ENCODE data around the gene GPR107. TPM values are rescaled to one million over a fixed set of nuclear protein-coding genes. Genes with fewer than 3 reads are reported as not detected.

GPR107 gene
- polyA plus RNA-seq, 2 of the 4 experiments (the other 2 are of a cell fraction) = 28.1 to 45.1 TPM

DNA sequence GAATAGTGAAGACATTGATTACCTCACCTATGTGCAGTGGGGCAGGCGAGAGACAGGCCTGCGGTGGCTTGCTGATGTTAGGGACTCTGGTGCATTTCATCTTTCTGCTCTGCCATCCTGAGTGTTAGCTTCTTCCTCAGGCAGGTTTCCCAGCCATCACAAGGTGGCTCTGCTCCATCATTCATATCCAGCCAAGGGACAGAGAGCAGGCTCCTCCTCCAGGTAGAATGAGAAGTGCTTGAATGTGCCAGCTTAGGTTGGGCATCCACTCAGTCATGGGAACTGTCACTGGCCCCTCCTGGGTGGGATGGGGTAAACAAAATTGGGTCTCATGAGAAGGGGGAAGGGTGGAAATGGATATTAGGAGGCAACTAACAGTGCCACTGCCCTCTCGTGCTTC is 24.8 kb downstream of the GPR107 start:
- WGBS (ENCODE audit: missing lambda C conversion rate) = 91% methylated on average over 3 of the region's 3 CpGs
- POLR2A ChIA-PET = no interaction called here
- H3K4me3 ChIP-seq = no peak overlapping the region
- TF ChIP-seq NR3C1 (IDR thresholded peaks at IDR 0.05) (no peak), MYC (IDR thresholded peaks at IDR 0.05; ENCODE audit: borderline replicate concordance, low read length) (no peak), JUN (IDR thresholded peaks at IDR 0.05) (no peak), HOXB5 (CRISPR knock-in tag; IDR thresholded peaks at IDR 0.05) (no peak), CHD2 (IDR thresholded peaks at IDR 0.05; ENCODE audit: low read length, partially characterized antibody) (no peak), JUNB (IDR thresholded peaks at IDR 0.05) (no peak), NPAS2 (CRISPR knock-in tag; IDR thresholded peaks at IDR 0.05; ENCODE audit: borderline replicate concordance) (no peak), REST (IDR thresholded peaks at IDR 0.05) (no peak), BHLHE40 (IDR thresholded peaks at IDR 0.05; ENCODE audit: low read depth, low read length) (no peak)
- TF ChIP-seq, protein P1, sequence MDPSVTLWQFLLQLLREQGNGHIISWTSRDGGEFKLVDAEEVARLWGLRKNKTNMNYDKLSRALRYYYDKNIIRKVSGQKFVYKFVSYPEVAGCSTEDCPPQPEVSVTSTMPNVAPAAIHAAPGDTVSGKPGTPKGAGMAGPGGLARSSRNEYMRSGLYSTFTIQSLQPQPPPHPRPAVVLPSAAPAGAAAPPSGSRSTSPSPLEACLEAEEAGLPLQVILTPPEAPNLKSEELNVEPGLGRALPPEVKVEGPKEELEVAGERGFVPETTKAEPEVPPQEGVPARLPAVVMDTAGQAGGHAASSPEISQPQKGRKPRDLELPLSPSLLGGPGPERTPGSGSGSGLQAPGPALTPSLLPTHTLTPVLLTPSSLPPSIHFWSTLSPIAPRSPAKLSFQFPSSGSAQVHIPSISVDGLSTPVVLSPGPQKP (IDR thresholded peaks at IDR 0.05; ENCODE audit: low read depth, low read length) = no peak
- TF ChIP-seq, protein P2, sequence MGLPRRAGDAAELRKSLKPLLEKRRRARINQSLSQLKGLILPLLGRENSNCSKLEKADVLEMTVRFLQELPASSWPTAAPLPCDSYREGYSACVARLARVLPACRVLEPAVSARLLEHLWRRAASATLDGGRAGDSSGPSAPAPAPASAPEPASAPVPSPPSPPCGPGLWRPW (IDR thresholded peaks at IDR 0.05) = no peak
- DNase-seq (ENCODE audit: low read depth in 1 of 2, low spot score in 1 of 2) = peak in 1 of 2 experiments; percentile 13
- no peaks in the 10 kb centered on the region for H3K9me3 ChIP-seq
- ATAC-seq = peak; percentile 26 to 47; a peak in 3 of 6 replicates
- no peaks in the 10 kb centered on the region for H3K4me1 ChIP-seq
- no peak for FAIRE-seq
- H3K4me2 ChIP-seq = no peak overlapping the region
- no peak overlapping the region for H3K27ac ChIP-seq
- CTCF ChIA-PET = interaction anchor here (0.6 to 1.5 kb wide), 7 partner anchors 10 to 566 kb away, joined by 3 to 5 read pairs (median 4); no protein-coding TSS in a partner anchor

- Histone ChIP-seq H3K4me1 (no peaks in the 10 kb centered on the region), H3K9me3 (no peaks in the 10 kb centered on the region), H3K27ac (no peak overlapping the region), H3K4me2 (no peak overlapping the region), H3K4me3 (no peak overlapping the region)
- WGBS (ENCODE audit: missing lambda C conversion rate) = 98% methylated on average over 7 of the region's 7 CpGs
- ChIA-PET POLR2A (no interaction called here), CTCF (interaction anchor here (0.7 to 1.3 kb wide), 3 partner anchors 10 to 159 kb away, joined by 3 read pairs; no protein-coding TSS in a partner anchor)
- FAIRE-seq = no peak
- no peak for TF ChIP-seq HEYL (CRISPR knock-in tag; IDR thresholded peaks at IDR 0.05)
- TF ChIP-seq JUNB (IDR thresholded peaks at IDR 0.05) = no peak
- TF ChIP-seq EP300 (IDR thresholded peaks at IDR 0.05) = no peak
- TF ChIP-seq, protein P1 (IDR thresholded peaks at IDR 0.05; ENCODE audit: low read depth, low read length) = no peak
- TF ChIP-seq FOSL2 (IDR thresholded peaks at IDR 0.05) = no peak
- TF ChIP-seq FOSL2 (CRISPR knock-in tag; IDR thresholded peaks at IDR 0.05) = no peak
- no peak for TF ChIP-seq NPAS2 (CRISPR knock-in tag; IDR thresholded peaks at IDR 0.05; ENCODE audit: borderline replicate concordance)
- no peak for TF ChIP-seq KDM1A (IDR thresholded peaks at IDR 0.05; ENCODE audit: low read depth)
- TF ChIP-seq NFE2L2 (conservative IDR thresholded peaks at IDR 0.05; ENCODE audit: low read length) = no peak
- TF ChIP-seq NR3C1 (IDR thresholded peaks at IDR 0.05) = no peak
- no peak for ATAC-seq
- DNase-seq (ENCODE audit: low read depth in 1 of 2, low spot score in 1 of 2) = no peak
These were observed 30.6 kb downstream of the GPR107 start for GRCh38 chr9:130084337-130084736.

DNA sequence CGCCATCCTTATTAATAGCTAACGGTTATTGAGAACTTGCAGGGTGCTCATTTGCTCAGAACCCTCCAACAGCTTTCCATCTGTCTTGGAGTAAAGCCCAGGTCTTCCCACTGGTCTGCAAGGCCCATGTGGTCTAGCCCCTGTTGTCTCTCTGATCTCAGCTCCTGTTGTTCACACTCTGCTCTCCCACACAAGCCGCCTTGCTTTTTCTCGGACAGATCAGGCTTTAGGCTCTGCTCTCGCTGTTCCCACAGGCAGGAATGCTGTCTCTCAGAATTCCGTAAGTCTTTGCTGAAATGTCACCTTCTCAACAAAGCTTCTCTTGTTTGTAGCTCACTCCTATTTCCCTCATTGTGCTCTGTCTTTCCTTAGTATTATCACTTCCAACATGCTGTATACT is 34.3 kb downstream of the GPR107 start:
- DNase-seq (ENCODE audit: low read depth in 1 of 2, low spot score in 1 of 2) (no peak), ATAC-seq (no peak), FAIRE-seq (no peak)
- no peak overlapping the region for H3K4me2 ChIP-seq
- no peak overlapping the region for H3K27ac ChIP-seq
- H3K4me1 ChIP-seq = no peaks in the 10 kb centered on the region
- POLR2A ChIA-PET = interaction anchor here (0.7 kb wide), 1 partner anchor 311 kb away, joined by 5 read pairs; no protein-coding TSS in a partner anchor
- WGBS (ENCODE audit: missing lambda C conversion rate) = 95% methylated on average over 6 of the region's 6 CpGs
- CTCF ChIA-PET = interaction anchor here (0.9 to 2.4 kb wide), 5 partner anchors 9 to 203 kb away, joined by 3 to 11 read pairs (median 3); no protein-coding TSS in a partner anchor
- no peaks in the 10 kb centered on the region for H3K9me3 ChIP-seq
- no peak overlapping the region for H3K4me3 ChIP-seq
- TF ChIP-seq FOXS1 (CRISPR knock-in tag; IDR thresholded peaks at IDR 0.05) = no peak
- TF ChIP-seq ZFP36 (IDR thresholded peaks at IDR 0.05; ENCODE audit: borderline replicate concordance, partially characterized antibody) = no peak
- no peak for TF ChIP-seq MAZ (IDR thresholded peaks at IDR 0.05; ENCODE audit: borderline replicate concordance, low read depth, low read length)
- no peak for TF ChIP-seq RAD21 (conservative IDR thresholded peaks at IDR 0.05 in 1 of 2, IDR thresholded peaks at IDR 0.05 in 1 of 2)
- TF ChIP-seq CBX2 (IDR thresholded peaks at IDR 0.05; ENCODE audit: borderline replicate concordance, low read depth) = no peak
- no peak for TF ChIP-seq KDM5A (IDR thresholded peaks at IDR 0.05)
- TF ChIP-seq TFCP2L1 (CRISPR knock-in tag; IDR thresholded peaks at IDR 0.05) = no peak
- TF ChIP-seq CHD2 (IDR thresholded peaks at IDR 0.05; ENCODE audit: low read length, partially characterized antibody) = no peak
- TF ChIP-seq CHD4 (IDR thresholded peaks at IDR 0.05; ENCODE audit: borderline replicate concordance) = no peak
- TF ChIP-seq, protein P1 (IDR thresholded peaks at IDR 0.05; ENCODE audit: low read depth, low read length) = no peak
- TF ChIP-seq FOSB (CRISPR knock-in tag; IDR thresholded peaks at IDR 0.05) = no peak
- no peak for TF ChIP-seq RNF2 (IDR thresholded peaks at IDR 0.05; ENCODE audit: borderline replicate concordance, low read depth)
- no peak for TF ChIP-seq HOXB5 (CRISPR knock-in tag; IDR thresholded peaks at IDR 0.05)

All from A549 (cell line).